OCI-LY7 (cell line): ENCODE results near the gene TPH2.

Source experiments
- CTCF ChIP-seq: fragments of 200-600 bp; sonication (generic); conservative IDR thresholded peaks from 2 replicates; pipeline ENCODE4 v1.5.1; 2014; ENCODE audit warnings: mild to moderate bottlenecking, antibody characterized with exemption, low read length, moderate library complexity, mixed read lengths
- EZH2phosphoT487 ChIP-seq: fragments of 200-600 bp; sonication (generic); IDR thresholded peaks from 2 replicates; pipeline ENCODE4 v1.6.1; 2018; ENCODE audit warnings: low read depth, borderline replicate concordance, mild to moderate bottlenecking, mixed run types, antibody characterized with exemption, low read length, moderate library complexity, mixed read lengths

- no peak for TF ChIP-seq EZH2phosphoT487
- no peak for TF ChIP-seq CTCF
Observed at GRCh38 chr12:71949646-71950045, 11.0 kb downstream of the TPH2 start.
